GM12878 (cell line): Measurements from ENCODE around the gene UBE2E2. TPM values are rescaled to one million over a fixed set of nuclear protein-coding genes. Genes with fewer than 3 reads are reported as not detected.

Experiments used
- ATAC-seq: fragments of 200-7000 bp; cut with Tn5 transposase; 3 replicates; pipeline ENCODE4 v1.9.1; 2020; ENCODE audit warnings: mild to moderate bottlenecking, moderate library complexity
- BruUV-seq: library from RNA; stranded (reverse); fragments of 400-500 nt; replicated peaks from 2 replicates; lab custom pipeline; 2021; lab: Mats Ljungman, UMichigan
- CTCF ChIA-PET: fragments of 300-600 bp; sonication (Branson Sonifier 250); formaldehyde crosslinking; extraction: SDS; loops from one replicate; lab custom pipeline; 2021; ENCODE audit warnings: inconsistent platforms; lab: Yijun Ruan, JAX
- POLR2A ChIA-PET: fragments of 350-600 bp; formaldehyde crosslinking; extraction: SDS; loops from one replicate; lab custom pipeline; 2021; ENCODE audit warnings: inconsistent platforms; lab: Charles Lee
- RAD21 ChIA-PET: fragments of 300-600 bp; sonication (Branson Sonifier 250); formaldehyde crosslinking; loops from one replicate; lab custom pipeline; 2023; ENCODE audit warnings: antibody characterized with exemption; ENCODE audit not compliant: unreplicated experiment; lab: Charles Lee
- SMC1A ChIA-PET: fragments of 300-600 bp; sonication (Branson Sonifier 250); formaldehyde crosslinking; loops from one replicate; lab custom pipeline; 2023; ENCODE audit not compliant: unreplicated experiment, uncharacterized antibody; lab: Charles Lee
- DNase-seq: peaks from one replicate; pipeline ENCODE4 v3.0.0-alpha.2; 2011; ENCODE audit warnings: low read depth, low spot score
- FAIRE-seq: peaks from 3 replicates; lab custom pipeline; 2011; peaks lifted over from hg19 to GRCh38; lab: Jason Lieb, UNC
- H2AFZ ChIP-seq: 2 replicates; pipeline ENCODE4 v1.6.0; 2011; ENCODE audit warnings: low read depth, low read length, control low read depth; ENCODE audit not compliant: control insufficient read depth
- H3K27ac ChIP-seq: 2 replicates; pipeline ENCODE4 v1.5.1; 2011; ENCODE audit warnings: control low read depth; ENCODE audit not compliant: control insufficient read depth, insufficient read depth
- H3K27me3 ChIP-seq, 2 experiments: replicated peaks in 1 of 2; 2 replicates each; pipeline versions ENCODE4 v1.6.0 to v1.6.1; 2011; ENCODE audit warnings: low read length in 1 of 2; ENCODE audit not compliant: control insufficient read depth in 2 of 2, insufficient read depth in 2 of 2
- H3K36me3 ChIP-seq, 2 experiments: 2 replicates each; pipeline ENCODE4 v1.5.1; 2011; ENCODE audit warnings: low read length in 1 of 2; ENCODE audit not compliant: control insufficient read depth in 2 of 2, insufficient read depth in 2 of 2
- H3K4me1 ChIP-seq: 2 replicates; pipeline ENCODE4 v1.6.1; 2011; ENCODE audit warnings: mild to moderate bottlenecking, low read length, moderate library complexity, mixed read lengths; ENCODE audit not compliant: control insufficient read depth, insufficient read depth
- H3K4me2 ChIP-seq: 2 replicates; pipeline ENCODE4 v1.6.0; 2011; ENCODE audit warnings: control low read depth; ENCODE audit not compliant: control insufficient read depth, insufficient read depth
- H3K4me3 ChIP-seq: fragments of 200-600 bp; sonication (generic); 2 replicates; pipeline ENCODE4 v1.5.1; 2016
- H3K79me2 ChIP-seq: 2 replicates; pipeline ENCODE4 v1.6.0; 2011; ENCODE audit warnings: low read length; ENCODE audit not compliant: control insufficient read depth, insufficient read depth
- H3K9ac ChIP-seq: 2 replicates; pipeline ENCODE4 v1.8.0; 2011; ENCODE audit warnings: low read length, control low read depth, mixed read lengths; ENCODE audit not compliant: control insufficient read depth, insufficient read depth
- H3K9me3 ChIP-seq: replicated peaks from 3 replicates; pipeline ENCODE4 v1.5.1; 2011; ENCODE audit warnings: mild to moderate bottlenecking, low read length; ENCODE audit not compliant: control insufficient read depth, insufficient read depth
- H4K20me1 ChIP-seq: 2 replicates; pipeline ENCODE4 v1.6.0; 2011; ENCODE audit not compliant: control insufficient read depth, insufficient read depth
- BCLAF1 ChIP-seq: fragments of 450-650 bp; IDR thresholded peaks from 2 replicates; pipeline ENCODE4 v1.6.1; 2017; ENCODE audit warnings: antibody characterized with exemption, mild to moderate bottlenecking, moderate library complexity
- E2F4 ChIP-seq: IDR thresholded peaks from 2 replicates; pipeline ENCODE4 v1.6.1; 2012; ENCODE audit warnings: low read depth, low read length, improper control_type of control experiment
- NRF1 ChIP-seq: conservative IDR thresholded peaks from 2 replicates; pipeline ENCODE4 v1.6.1; 2011; ENCODE audit warnings: mild to moderate bottlenecking, low read depth, low read length, improper control_type of control experiment
- SMARCA5 ChIP-seq: fragments of 450-650 bp; IDR thresholded peaks from 2 replicates; pipeline ENCODE4 v1.6.1; 2017; ENCODE audit warnings: mild to moderate bottlenecking
- WGBS: methylation state at CpG from one replicate; pipeline ENCODE4 v1.1.6; 2016; ENCODE audit warnings: low lambda C conversion rate; ENCODE audit not compliant: insufficient replicate concordance, insufficient coverage; ENCODE audit errors: missing lambda C conversion rate; 5-methylcytosine and 5-hydroxymethylcytosine counted together
- in situ Hi-C: fragments of 300-500 bp; cut with MboI; formaldehyde crosslinking; loops from 9 replicates; pipeline ENCODE4 v1.14.3; 2018; ENCODE audit warnings: mixed read lengths
- intact Hi-C: fragments of 100-400 bp; cut with micrococcal nuclease; formaldehyde crosslinking; loops from one replicate; pipeline ENCODE4 v1.14.2; 2022; ENCODE audit not compliant: unreplicated experiment
- polyA plus RNA-seq, 11 experiments: library from polyadenylated mRNA; depleted of rRNA in 4 of 11; unstranded in 6 of 11; stranded (reverse) in 5 of 11; fragments of >200 nt; fragmentation: Nextera tagmentation in 4 of 11; fragmentation: Illumina TruSeq in 1 of 11; extraction: Ambion mirVana in 4 of 11; extraction: Trizol in 1 of 11; gene quantifications; 1 replicate in 1 of 11; 2 replicates in 10 of 11; pipeline versions ENCODE4 v1.2.1 to v1.2.3, GENCODE V29; 2011 to 2016; ENCODE audit warnings: inconsistent platforms in 2 of 11, missing spikeins in 2 of 11, low read depth in 1 of 11
- total RNA-seq, 4 experiments: library from RNA; depleted of rRNA in 3 of 4; stranded (reverse); fragments of >200 nt in 3 of 4; fragmentation: Illumina TruSeq in 1 of 4; extraction: Trizol in 1 of 4; gene quantifications; 2 replicates each; pipeline versions ENCODE4 v1.2.1 to v1.2.3, GENCODE V29; 2013 to 2021

The UBE2E2 gene
- total and polyA plus RNA-seq, 10 of the 15 experiments (the other 5 are each of a cell fraction or from before 2014, with no cell fraction given), result 8.7 to 71.0 (median 36.4) TPM

- no peak overlapping the region for H2AFZ ChIP-seq
- in situ Hi-C loops (no loop called here), intact Hi-C loops (no loop called here)
- ATAC-seq (peak; percentile 14; the same call in 1 of the 3 replicates), FAIRE-seq (no peak), DNase-seq (no peak)
- H3K4me3 ChIP-seq, result no peak overlapping the region
- CTCF ChIA-PET, result interaction anchor here (0.6 to 1.6 kb wide), 5 partner anchors 16 to 277 kb away, joined by 3 to 4 read pairs (median 3); no protein-coding TSS in a partner anchor
- H3K27me3 ChIP-seq, result no peaks in the 10 kb centered on the region
- no peaks in the 10 kb centered on the region for H3K9me3 ChIP-seq
- no peak overlapping the region for H3K4me2 ChIP-seq
- POLR2A ChIA-PET, result interaction anchor here (1.0 kb wide), 1 partner anchor 22 kb away, joined by 3 read pairs; no protein-coding TSS in a partner anchor
- RAD21 ChIA-PET, result interaction anchor here (0.6 to 1.0 kb wide), 4 partner anchors 42 to 157 kb away, joined by 3 read pairs; no protein-coding TSS in a partner anchor
- no peaks in the 10 kb centered on the region for H3K36me3 ChIP-seq
- WGBS, result 31% methylated on average over 13 of the region's 13 CpGs
- no TSS peak for BruUV-seq
- H3K79me2 ChIP-seq, result no peaks in the 10 kb centered on the region
- H3K27ac ChIP-seq, result no peak overlapping the region
- H4K20me1 ChIP-seq, result no peaks in the 10 kb centered on the region
- H3K4me1 ChIP-seq, result no peaks in the 10 kb centered on the region
- SMC1A ChIA-PET, result interaction anchor here (0.6 to 4.5 kb wide), 8 partner anchors 16 to 657 kb away, joined by 3 to 24 read pairs (median 4); no protein-coding TSS in a partner anchor
- no peak overlapping the region for H3K9ac ChIP-seq
- TF ChIP-seq E2F4, result no peak
- no peak for TF ChIP-seq BCLAF1
- TF ChIP-seq SMARCA5, result no peak
- TF ChIP-seq NRF1, result no peak
These were observed 408.7 kb downstream of the UBE2E2 start for GRCh38 chr3:23611737-23612295.
